ENCODE results near the gene RDH8. TPM values are rescaled to one million over a fixed set of nuclear protein-coding genes. Genes with fewer than 3 reads are reported as not detected.

Gene RDH8
- total and polyA plus RNA-seq, 3 donors from 2014 or later, result 1.7 to 3.7 TPM; not detected in 1

- H3K4me3 ChIP-seq, result no peak overlapping the region
- intact Hi-C loops (cut with DNase I; ENCODE audit: low total_unique reads), result loop anchor here (10.0 kb wide), 1 partner anchor 68 kb away; the partner anchor contains the start of gene OLFM2
- H3K4me1 ChIP-seq, result peaks cover 22% of the 10 kb centered on the region
- DNase-seq, result no peak
- H3K9me3 ChIP-seq, result no peaks in the 10 kb centered on the region
- H3K27me3 ChIP-seq, result no peaks in the 10 kb centered on the region
- no peak overlapping the region for H3K27ac ChIP-seq
- H3K36me3 ChIP-seq (ENCODE audit: low read depth, missing control alignments), result no peaks in the 10 kb centered on the region
- no peak for TF ChIP-seq POLR2A (IDR thresholded peaks at IDR 0.05)
- TF ChIP-seq CTCF (IDR thresholded peaks at IDR 0.05), result no peak
- WGBS, 2 donors, result 83 to 92% methylated on average over 5 to 6 of the region's 6 CpGs
Observed at GRCh38 chr19:10003271-10003670, 10.0 kb upstream of the RDH8 start.

- Histone ChIP-seq H3K4me3 (no peak overlapping the region), H3K36me3 (ENCODE audit: low read depth, missing control alignments) (no peaks in the 10 kb centered on the region), H3K27ac (no peak overlapping the region), H3K4me1 (peaks cover 33% of the 10 kb centered on the region), H3K9me3 (no peaks in the 10 kb centered on the region), H3K27me3 (no peaks in the 10 kb centered on the region)
- no peak for DNase-seq
- WGBS, 2 donors, result 85 to 92% methylated on average over 9 of the region's 9 CpGs
- no peak for TF ChIP-seq CTCF (IDR thresholded peaks at IDR 0.05)
- no peak for TF ChIP-seq POLR2A (IDR thresholded peaks at IDR 0.05)
- intact Hi-C loops (cut with DNase I; ENCODE audit: low total_unique reads), result loop anchor here (10.0 kb wide), 1 partner anchor 70 kb away; the partner anchor contains the start of gene OLFM2
Observed at GRCh38 chr19:10004617-10005016, 8.7 kb upstream of the RDH8 start.

- intact Hi-C loops (cut with DNase I; ENCODE audit: low total_unique reads), result loop anchor here (10.0 kb wide), 1 partner anchor 71 kb away; the partner anchor contains the start of gene OLFM2
- no peak overlapping the region for H3K4me3 ChIP-seq
- H3K36me3 ChIP-seq (ENCODE audit: low read depth, missing control alignments), result no peaks in the 10 kb centered on the region
- WGBS, 2 donors, result 71 to 76% methylated on average over 9 to 17 of the region's 17 CpGs
- H3K27ac ChIP-seq, result peak overlapping the region; percentile 50 to 59
- no peak for DNase-seq
- H3K4me1 ChIP-seq, result peaks cover 44% of the 10 kb centered on the region
- H3K9me3 ChIP-seq, result no peaks in the 10 kb centered on the region
- H3K27me3 ChIP-seq, result no peaks in the 10 kb centered on the region
- TF ChIP-seq CTCF (IDR thresholded peaks at IDR 0.05), result no peak
- no peak for TF ChIP-seq POLR2A (IDR thresholded peaks at IDR 0.05)
Observed at GRCh38 chr19:10005632-10006334, 7.5 kb upstream of the RDH8 start.

GRCh38 chr19:10006335-10006708 lies 7.0 kb upstream of the RDH8 start:
- WGBS, 2 donors, result 38 to 45% methylated on average over 7 of the region's 7 CpGs
- Histone ChIP-seq H3K27me3 (no peaks in the 10 kb centered on the region), H3K27ac (peak overlapping the region; percentile 59 to 84), H3K4me1 (peaks cover 44% of the 10 kb centered on the region), H3K36me3 (ENCODE audit: low read depth, missing control alignments) (no peaks in the 10 kb centered on the region), H3K9me3 (no peaks in the 10 kb centered on the region), H3K4me3 (no peak overlapping the region)
- DNase-seq, result peak; percentile 50
- intact Hi-C loops (cut with DNase I; ENCODE audit: low total_unique reads), result loop anchor here (10.0 kb wide), 1 partner anchor 72 kb away; the partner anchor contains the start of gene OLFM2
- TF ChIP-seq CTCF (IDR thresholded peaks at IDR 0.05) (no peak), POLR2A (IDR thresholded peaks at IDR 0.05) (no peak)
